PC-9 (cell line): Measurements from ENCODE around the gene DSCAML1. TPM values are rescaled to one million over a fixed set of nuclear protein-coding genes. Genes with fewer than 3 reads are reported as not detected.

Source experiments
- BruUV-seq: library from RNA; stranded (reverse); fragments of 400-500 nt; replicated peaks from 2 replicates; lab custom pipeline; 2021; lab: Mats Ljungman, UMichigan
- CTCF ChIA-PET: fragments of 300-600 bp; sonication (Branson Sonifier 250); formaldehyde crosslinking; loops from one replicate; lab custom pipeline; 2022; ENCODE audit warnings: antibody characterized with exemption; lab: Charles Lee
- POLR2A ChIA-PET: fragments of 300-600 bp; sonication (Branson Sonifier 250); formaldehyde crosslinking; loops from one replicate; lab custom pipeline; 2022; ENCODE audit warnings: antibody characterized with exemption; ENCODE audit not compliant: unreplicated experiment; lab: Charles Lee
- DNase-seq, 2 experiments: peaks; one replicate each; pipeline versions ENCODE4 v3.0.0 to v3.0.0-alpha.2; 2015 to 2022; ENCODE audit warnings: mixed read lengths in 1 of 2
- H2AFZ ChIP-seq: fragments of 200-600 bp; sonication (generic); 2 replicates; pipeline ENCODE4 v1.8.1; 2017; ENCODE audit warnings: antibody characterized with exemption
- H3F3A ChIP-seq: fragments of 200-600 bp; sonication (generic); 2 replicates; pipeline ENCODE4 v1.8.1; 2017; ENCODE audit warnings: antibody characterized with exemption, mild to moderate bottlenecking, low read depth; ENCODE audit not compliant: insufficient read depth
- H3K27ac ChIP-seq: fragments of 200-600 bp; sonication (generic); 2 replicates; pipeline ENCODE4 v1.6.1; 2016; ENCODE audit warnings: mixed run types
- H3K27me3 ChIP-seq: fragments of 200-600 bp; sonication (generic); 2 replicates; pipeline ENCODE4 v1.6.1; 2016; ENCODE audit warnings: low read depth, mixed run types; ENCODE audit not compliant: insufficient read depth
- H3K36me3 ChIP-seq: fragments of 200-600 bp; sonication (generic); 2 replicates; pipeline ENCODE4 v1.6.1; 2016; ENCODE audit warnings: low read depth, mixed run types
- H3K4me1 ChIP-seq: fragments of 200-600 bp; sonication (generic); replicated peaks from 2 replicates; pipeline ENCODE4 v1.6.1; 2016; ENCODE audit warnings: mixed run types; ENCODE audit not compliant: insufficient read depth
- H3K4me2 ChIP-seq: fragments of 200-600 bp; sonication (generic); 2 replicates; pipeline ENCODE4 v1.6.1; 2017; ENCODE audit warnings: mixed run types
- H3K4me3 ChIP-seq: fragments of 200-600 bp; sonication (generic); 2 replicates; pipeline ENCODE4 v1.6.1; 2016; ENCODE audit warnings: mixed run types
- H3K79me2 ChIP-seq: fragments of 200-600 bp; sonication (generic); 2 replicates; pipeline ENCODE4 v1.6.1; 2017; ENCODE audit warnings: low read depth, mixed run types
- H3K9me2 ChIP-seq: fragments of 200-600 bp; sonication (generic); 2 replicates; pipeline ENCODE4 v1.8.1; 2017; ENCODE audit warnings: mild to moderate bottlenecking; ENCODE audit not compliant: insufficient read depth
- H3K9me3 ChIP-seq: fragments of 200-600 bp; sonication (generic); 2 replicates; pipeline ENCODE4 v1.8.1; 2016; ENCODE audit warnings: low read depth; ENCODE audit not compliant: insufficient read depth
- H4K20me1 ChIP-seq: fragments of 200-600 bp; sonication (generic); 2 replicates; pipeline ENCODE4 v1.8.1; 2017; ENCODE audit not compliant: insufficient read depth
- EZH2 ChIP-seq: fragments of 200-600 bp; sonication (generic); IDR thresholded peaks from 2 replicates; pipeline ENCODE4 v1.8.0; 2017; ENCODE audit warnings: antibody characterized with exemption, low read depth
- intact Hi-C: fragments of 100-400 bp; cut with micrococcal nuclease; formaldehyde crosslinking; loops from one replicate; pipeline ENCODE4 v1.10.0; 2022; ENCODE audit not compliant: unreplicated experiment
- total RNA-seq: library from RNA; stranded (reverse); gene quantifications from 2 replicates; pipeline ENCODE4 v1.2.3, GENCODE V29; 2021
- TF ChIP-seq, protein P1 (sequence below): fragments of 200-600 bp; sonication (generic); conservative IDR thresholded peaks from 2 replicates; pipeline ENCODE4 v1.6.1; 2017; ENCODE audit warnings: mixed run types, antibody characterized with exemption, mild to moderate bottlenecking, moderate library complexity

The DSCAML1 gene
- total RNA-seq, 1 experiment from 2014 or later = not detected

DNA sequence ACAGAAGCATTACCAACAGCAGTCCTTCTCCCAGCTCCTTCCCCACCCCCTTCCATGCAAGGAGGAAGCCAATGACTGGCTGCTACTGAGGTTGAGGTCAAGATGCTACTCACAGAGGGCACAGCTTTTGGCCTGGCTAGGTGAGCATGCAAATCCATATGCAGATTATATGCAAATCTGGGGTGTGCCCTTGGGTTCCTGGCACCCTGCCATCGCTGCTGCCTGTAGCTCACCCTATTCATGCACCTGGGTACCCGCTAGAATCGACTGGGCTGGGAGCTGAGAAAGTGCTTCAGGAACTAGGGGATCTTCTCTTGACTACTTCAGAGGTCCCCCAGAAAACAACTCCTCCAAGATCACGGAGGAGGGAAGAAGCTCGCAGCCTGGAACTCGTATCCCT is 4.0 kb downstream of the DSCAML1 start:
- no peak for DNase-seq
- H3K27me3 ChIP-seq = peaks cover 81% of the 10 kb centered on the region
- no peaks in the 10 kb centered on the region for H3K9me2 ChIP-seq
- ChIA-PET CTCF (interaction anchor here (1.0 kb wide), 1 partner anchor 367 kb away, joined by 3 read pairs; no protein-coding TSS in a partner anchor), POLR2A (no interaction called here)
- no peaks in the 10 kb centered on the region for H3K79me2 ChIP-seq
- H3F3A ChIP-seq = no peaks in the 10 kb centered on the region
- H3K27ac ChIP-seq = no peak overlapping the region
- no peak overlapping the region for H2AFZ ChIP-seq
- H3K4me1 ChIP-seq = no peaks in the 10 kb centered on the region
- H3K4me2 ChIP-seq = no peak overlapping the region
- no TSS peak for BruUV-seq
- no peaks in the 10 kb centered on the region for H3K9me3 ChIP-seq
- no peaks in the 10 kb centered on the region for H3K36me3 ChIP-seq
- intact Hi-C loops = no loop called here
- H3K4me3 ChIP-seq = no peak overlapping the region
- no peaks in the 10 kb centered on the region for H4K20me1 ChIP-seq
- TF ChIP-seq EZH2 = no peak
- TF ChIP-seq, protein P1, sequence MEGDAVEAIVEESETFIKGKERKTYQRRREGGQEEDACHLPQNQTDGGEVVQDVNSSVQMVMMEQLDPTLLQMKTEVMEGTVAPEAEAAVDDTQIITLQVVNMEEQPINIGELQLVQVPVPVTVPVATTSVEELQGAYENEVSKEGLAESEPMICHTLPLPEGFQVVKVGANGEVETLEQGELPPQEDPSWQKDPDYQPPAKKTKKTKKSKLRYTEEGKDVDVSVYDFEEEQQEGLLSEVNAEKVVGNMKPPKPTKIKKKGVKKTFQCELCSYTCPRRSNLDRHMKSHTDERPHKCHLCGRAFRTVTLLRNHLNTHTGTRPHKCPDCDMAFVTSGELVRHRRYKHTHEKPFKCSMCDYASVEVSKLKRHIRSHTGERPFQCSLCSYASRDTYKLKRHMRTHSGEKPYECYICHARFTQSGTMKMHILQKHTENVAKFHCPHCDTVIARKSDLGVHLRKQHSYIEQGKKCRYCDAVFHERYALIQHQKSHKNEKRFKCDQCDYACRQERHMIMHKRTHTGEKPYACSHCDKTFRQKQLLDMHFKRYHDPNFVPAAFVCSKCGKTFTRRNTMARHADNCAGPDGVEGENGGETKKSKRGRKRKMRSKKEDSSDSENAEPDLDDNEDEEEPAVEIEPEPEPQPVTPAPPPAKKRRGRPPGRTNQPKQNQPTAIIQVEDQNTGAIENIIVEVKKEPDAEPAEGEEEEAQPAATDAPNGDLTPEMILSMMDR = no peak

DNA sequence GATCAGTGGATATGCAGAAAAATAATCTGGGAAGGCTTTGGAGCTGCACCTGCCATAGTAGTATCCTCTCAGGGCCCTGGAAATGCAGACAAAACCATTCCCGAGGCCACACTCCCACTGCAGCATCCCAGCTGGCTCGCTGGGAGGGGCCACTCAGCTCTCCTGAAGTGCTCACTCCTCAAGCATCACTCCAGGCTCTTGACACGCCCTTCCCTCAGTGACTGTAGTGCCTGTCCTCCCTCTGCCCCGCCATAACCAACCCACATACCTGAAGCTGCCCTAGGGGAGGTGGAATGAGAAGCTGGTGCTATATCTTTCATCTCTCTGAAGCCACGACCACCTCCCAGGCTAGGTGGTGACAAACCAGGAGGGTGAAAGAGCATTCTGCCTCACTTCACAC is 4.8 kb downstream of the DSCAML1 start:
- Histone ChIP-seq H3K36me3 (no peaks in the 10 kb centered on the region), H3K4me1 (no peaks in the 10 kb centered on the region), H3K4me3 (no peak overlapping the region), H2AFZ (no peak overlapping the region), H3F3A (no peaks in the 10 kb centered on the region), H4K20me1 (no peaks in the 10 kb centered on the region), H3K27ac (no peak overlapping the region), H3K9me2 (no peaks in the 10 kb centered on the region), H3K4me2 (no peak overlapping the region), H3K27me3 (peaks cover 84% of the 10 kb centered on the region), H3K79me2 (no peaks in the 10 kb centered on the region), H3K9me3 (no peaks in the 10 kb centered on the region)
- intact Hi-C loops = no loop called here
- BruUV-seq = no TSS peak
- ChIA-PET CTCF (interaction anchor here (1.0 kb wide), 1 partner anchor 366 kb away, joined by 3 read pairs; no protein-coding TSS in a partner anchor), POLR2A (no interaction called here)
- TF ChIP-seq, protein P1 = no peak
- no peak for TF ChIP-seq EZH2
- DNase-seq = no peak

GRCh38 chr11:117790279-117790678 is 6.7 kb downstream of the DSCAML1 start:
- no peaks in the 10 kb centered on the region for H3K79me2 ChIP-seq
- DNase-seq = no peak
- no peak overlapping the region for H2AFZ ChIP-seq
- no TSS peak for BruUV-seq
- H3K27ac ChIP-seq = no peak overlapping the region
- H3F3A ChIP-seq = no peaks in the 10 kb centered on the region; the same call in 1 of the 2 replicates
- H3K9me3 ChIP-seq = no peaks in the 10 kb centered on the region
- ChIA-PET CTCF (no interaction called here), POLR2A (no interaction called here)
- H3K36me3 ChIP-seq = no peaks in the 10 kb centered on the region
- H3K4me3 ChIP-seq = no peak overlapping the region
- no peaks in the 10 kb centered on the region for H4K20me1 ChIP-seq
- H3K4me1 ChIP-seq = peaks cover 13% of the 10 kb centered on the region
- H3K9me2 ChIP-seq = no peaks in the 10 kb centered on the region
- no peak for TF ChIP-seq EZH2
- TF ChIP-seq, protein P1 = no peak
- H3K27me3 ChIP-seq = peaks cover 97% of the 10 kb centered on the region
- H3K4me2 ChIP-seq = no peak overlapping the region
- intact Hi-C loops = no loop called here
